Esophagus squamous epithelium (tissue), 4 donors: ENCODE results near the gene EEF1B2.

Experiments
- CTCF ChIP-seq, 6 experiments: fragments of 450-650 bp in 4 of 6; fragments of 200-600 bp in 2 of 6; sonication (generic) in 2 of 6; IDR thresholded peaks; one replicate each; pipeline ENCODE4 v1.5.1; 2016 to 2019; ENCODE audit warnings: antibody characterized with exemption in 6 of 6, mild to moderate bottlenecking in 4 of 6, moderate library complexity in 4 of 6
- POLR2A ChIP-seq, 4 donors: fragments of 450-650 bp; IDR thresholded peaks; one replicate each; pipeline ENCODE4 v1.6.1; 2017; ENCODE audit warnings: antibody characterized with exemption in 4 of 4, mild to moderate bottlenecking in 4 of 4, moderate library complexity in 3 of 4

DNA sequence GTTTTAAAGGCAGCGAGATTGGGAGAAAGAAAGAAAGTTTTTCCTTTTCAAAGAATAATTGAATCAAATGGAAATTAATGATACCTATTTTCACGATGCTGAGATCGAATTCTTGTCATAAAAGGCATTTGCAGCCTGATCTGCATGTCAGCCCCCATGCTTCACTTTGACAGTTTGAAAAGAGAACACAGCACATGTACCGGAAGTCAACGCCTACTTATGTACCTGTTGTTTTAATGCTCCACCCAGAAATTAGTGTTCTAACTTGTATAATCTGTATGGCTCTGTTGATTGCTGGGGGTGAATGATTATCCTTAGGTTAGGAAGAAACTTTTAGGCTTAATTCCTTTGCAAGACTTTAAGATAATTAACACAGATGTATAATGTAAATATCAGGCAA is 31.0 kb downstream of the EEF1B2 start:
- TF ChIP-seq POLR2A (IDR thresholded peaks at IDR 0.05) = no peak
- TF ChIP-seq CTCF (IDR thresholded peaks at IDR 0.05) = no peak
